Stomach (tissue), 9 donors: ENCODE results near the gene ALKAL2. TPM values are rescaled to one million over a fixed set of nuclear protein-coding genes. Genes with fewer than 3 reads are reported as not detected.
"Not testable (repeated sequence)": the region's sequence is repeated elsewhere in the genome, so short reads cannot be mapped to it uniquely, and the experiment has no call there.

Source experiments
- DNase-seq, 2 donors: peaks; one replicate each; pipeline versions ENCODE4 v3.0.0 to v3.0.0-alpha.2; 2013 to 2019
- H3K27ac ChIP-seq, 5 donors: fragments of 200-600 bp in 4 of 5; sonication (generic) in 4 of 5; one replicate each; pipeline ENCODE4 v1.5.1; 2013 to 2019; ENCODE audit warnings: mild to moderate bottlenecking in 1 of 5, moderate library complexity in 1 of 5
- H3K27me3 ChIP-seq, 3 donors: fragments of 200-600 bp; sonication (generic); one replicate each; pipeline ENCODE4 v1.5.1; 2017 to 2019; ENCODE audit warnings: mixed run types in 1 of 3
- H3K36me3 ChIP-seq, 4 donors: fragments of 200-600 bp; sonication (generic); 1 replicate in 3 of 4; 2 replicates in 1 of 4; pipeline ENCODE4 v1.5.1; 2016 to 2019
- H3K4me1 ChIP-seq, 4 donors: fragments of 200-600 bp; sonication (generic); one replicate each; pipeline ENCODE4 v1.5.1; 2016 to 2019
- H3K4me3 ChIP-seq, 4 donors: fragments of 200-600 bp; sonication (generic) in 3 of 4; one replicate each; pipeline ENCODE4 v1.5.1; 2016 to 2019; ENCODE audit warnings: mild to moderate bottlenecking in 1 of 4
- H3K9me3 ChIP-seq, 4 donors: fragments of 200-600 bp; sonication (generic); one replicate each; pipeline ENCODE4 v1.5.1; 2016 to 2019
- EP300 ChIP-seq: sonication (generic); formaldehyde crosslinking; IDR thresholded peaks from one replicate; pipeline ENCODE4 v1.6.1; 2017; ENCODE audit warnings: antibody characterized with exemption
- POLR2A ChIP-seq, 4 donors: fragments of 450-650 bp; IDR thresholded peaks; one replicate each; pipeline ENCODE4 v1.6.1; 2016; ENCODE audit warnings: antibody characterized with exemption in 4 of 4, control low read depth in 2 of 4, mild to moderate bottlenecking in 1 of 4, moderate library complexity in 1 of 4
- POLR2AphosphoS5 ChIP-seq, 3 donors: sonication (generic); formaldehyde crosslinking; IDR thresholded peaks; one replicate each; pipeline ENCODE4 v1.6.1; 2016; ENCODE audit warnings: antibody characterized with exemption in 3 of 3
- WGBS, 5 donors: extraction: QIAGEN DNeasy Blood & Tissue Kit in 3 of 5; methylation state at CpG; one replicate each; pipeline versions ENCODE4 v1.1.5 to v1.1.7; 2013 to 2018; 5-methylcytosine and 5-hydroxymethylcytosine counted together
- intact Hi-C: fragments of 100-400 bp; cut with DNase I; formaldehyde crosslinking; loops from one replicate; pipeline ENCODE4 v1.15.1; 2023; ENCODE audit warnings: low total_unique reads
- polyA plus RNA-seq, 3 donors: library from polyadenylated mRNA; stranded (reverse); fragments of 200-250 nt; gene quantifications; one replicate each; pipeline ENCODE4 v1.2.3, GENCODE V29; 2013
- total RNA-seq, 5 donors: library from RNA; depleted of rRNA; stranded (reverse); fragments of >200 nt; gene quantifications; one replicate each; pipeline versions ENCODE4 v1.1.0 to v1.2.3, GENCODE V29; 2014 to 2016
- TF ChIP-seq, protein P1 (sequence below), 7 experiments: fragments of 450-650 bp in 4 of 7; fragments of 200-600 bp in 3 of 7; sonication (generic) in 3 of 7; IDR thresholded peaks; one replicate each; pipeline ENCODE4 v1.5.1; 2016 to 2019; ENCODE audit warnings: antibody characterized with exemption in 7 of 7, control low read depth in 2 of 7, mild to moderate bottlenecking in 1 of 7
- donor health status: healthy with polysubstance abuse.
- donor health status: Bipolar disorder and iron deficiency.
- donor health status: healthy.

Gene ALKAL2
- total and polyA plus RNA-seq, 8 donors: 0.45 to 29.8 (median 10.5) TPM

DNA sequence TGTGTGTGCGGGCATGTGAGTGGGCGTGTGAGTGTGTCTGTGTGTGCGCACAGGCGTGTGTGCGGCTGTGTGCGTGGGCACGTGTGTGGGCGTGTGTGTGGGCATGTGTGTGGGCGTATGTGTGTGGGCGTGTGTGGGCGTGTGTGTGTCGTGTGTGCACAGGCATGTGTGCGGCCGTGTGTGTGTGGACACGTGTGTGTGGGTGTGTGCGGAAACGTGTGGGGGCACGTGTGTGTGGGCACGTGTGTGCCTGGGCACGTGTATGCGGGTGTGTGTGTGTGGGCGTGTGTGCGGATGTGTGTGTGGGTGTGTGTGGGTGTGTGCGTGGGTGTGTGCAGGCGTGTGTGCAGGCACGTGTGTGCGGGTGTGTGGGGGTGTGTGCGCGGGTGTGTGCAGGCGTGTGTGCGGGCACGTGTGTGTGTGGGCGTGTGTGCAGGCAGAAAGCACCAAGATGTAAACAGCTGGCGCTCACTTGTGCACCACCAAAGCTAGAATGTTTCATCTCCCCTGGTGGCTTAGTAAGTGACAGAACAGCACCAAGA is 31.2 kb upstream of the ALKAL2 start:
- intact Hi-C loops: no loop called here
- no peak overlapping the region for H3K4me3 ChIP-seq
- H3K27me3 ChIP-seq: peaks cover 0 to 10% (median 5%) of the 10 kb centered on the region in 3 donors
- no peaks in the 10 kb centered on the region for H3K9me3 ChIP-seq
- WGBS, 5 donors: 85 to 94% (median 91%) methylated on average over 33 to 34 of the region's 34 CpGs
- H3K4me1 ChIP-seq: no peaks in the 10 kb centered on the region
- no peak for DNase-seq
- TF ChIP-seq POLR2AphosphoS5 (IDR thresholded peaks at IDR 0.05) (no peak), EP300 (no peak), POLR2A (IDR thresholded peaks at IDR 0.05) (no peak)
- TF ChIP-seq, protein P1, sequence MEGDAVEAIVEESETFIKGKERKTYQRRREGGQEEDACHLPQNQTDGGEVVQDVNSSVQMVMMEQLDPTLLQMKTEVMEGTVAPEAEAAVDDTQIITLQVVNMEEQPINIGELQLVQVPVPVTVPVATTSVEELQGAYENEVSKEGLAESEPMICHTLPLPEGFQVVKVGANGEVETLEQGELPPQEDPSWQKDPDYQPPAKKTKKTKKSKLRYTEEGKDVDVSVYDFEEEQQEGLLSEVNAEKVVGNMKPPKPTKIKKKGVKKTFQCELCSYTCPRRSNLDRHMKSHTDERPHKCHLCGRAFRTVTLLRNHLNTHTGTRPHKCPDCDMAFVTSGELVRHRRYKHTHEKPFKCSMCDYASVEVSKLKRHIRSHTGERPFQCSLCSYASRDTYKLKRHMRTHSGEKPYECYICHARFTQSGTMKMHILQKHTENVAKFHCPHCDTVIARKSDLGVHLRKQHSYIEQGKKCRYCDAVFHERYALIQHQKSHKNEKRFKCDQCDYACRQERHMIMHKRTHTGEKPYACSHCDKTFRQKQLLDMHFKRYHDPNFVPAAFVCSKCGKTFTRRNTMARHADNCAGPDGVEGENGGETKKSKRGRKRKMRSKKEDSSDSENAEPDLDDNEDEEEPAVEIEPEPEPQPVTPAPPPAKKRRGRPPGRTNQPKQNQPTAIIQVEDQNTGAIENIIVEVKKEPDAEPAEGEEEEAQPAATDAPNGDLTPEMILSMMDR (IDR thresholded peaks at IDR 0.05): no peak
- H3K27ac ChIP-seq: no peak overlapping the region
- H3K36me3 ChIP-seq: no peaks in the 10 kb centered on the region

DNA sequence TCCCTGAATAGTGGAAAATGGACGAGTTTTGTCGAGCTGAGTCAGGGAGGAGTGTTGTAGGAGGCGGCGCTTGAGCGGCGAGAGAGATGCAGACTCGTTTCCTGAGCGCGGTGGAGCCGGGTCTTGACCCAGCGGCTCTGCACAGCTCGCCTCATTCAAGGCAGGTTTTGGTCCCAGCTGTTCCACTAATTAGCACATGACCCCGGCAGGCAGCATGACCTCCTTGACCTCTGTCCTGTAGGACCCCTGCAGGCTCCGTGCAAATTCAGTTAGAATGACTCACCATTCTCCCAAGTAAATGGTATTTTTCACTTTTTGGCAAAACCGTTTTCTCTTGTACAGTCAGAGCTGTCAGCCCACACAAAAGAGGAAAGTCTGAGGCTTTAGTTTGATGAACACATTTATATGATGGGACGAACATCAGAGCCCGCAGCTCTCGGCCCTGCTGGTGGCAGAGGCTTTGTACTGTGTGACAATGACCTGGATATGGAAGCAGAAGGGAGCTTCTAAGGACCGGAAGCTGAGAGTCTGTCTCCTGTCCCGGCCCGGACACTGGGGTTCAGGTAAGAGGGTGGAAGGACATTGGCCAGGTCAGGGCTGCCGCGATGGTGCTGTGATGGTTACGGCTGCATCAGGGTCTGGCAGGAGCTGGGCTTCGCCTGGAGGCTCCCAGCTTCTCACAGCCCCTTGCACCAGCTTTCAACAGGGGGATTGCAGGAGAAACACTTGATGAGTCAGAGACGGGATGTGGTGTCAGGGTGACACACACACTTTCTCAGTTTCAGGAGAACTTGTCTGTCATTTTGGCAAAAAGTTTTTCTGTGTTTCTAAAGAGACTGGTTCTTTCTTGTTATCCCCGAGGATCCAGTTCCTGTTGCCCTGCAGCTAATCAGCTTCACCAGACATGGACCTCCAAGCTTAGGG is 29.9 kb upstream of the ALKAL2 start:
- Histone ChIP-seq H3K4me3 (no peak overlapping the region), H3K27ac (no peak overlapping the region)

DNA sequence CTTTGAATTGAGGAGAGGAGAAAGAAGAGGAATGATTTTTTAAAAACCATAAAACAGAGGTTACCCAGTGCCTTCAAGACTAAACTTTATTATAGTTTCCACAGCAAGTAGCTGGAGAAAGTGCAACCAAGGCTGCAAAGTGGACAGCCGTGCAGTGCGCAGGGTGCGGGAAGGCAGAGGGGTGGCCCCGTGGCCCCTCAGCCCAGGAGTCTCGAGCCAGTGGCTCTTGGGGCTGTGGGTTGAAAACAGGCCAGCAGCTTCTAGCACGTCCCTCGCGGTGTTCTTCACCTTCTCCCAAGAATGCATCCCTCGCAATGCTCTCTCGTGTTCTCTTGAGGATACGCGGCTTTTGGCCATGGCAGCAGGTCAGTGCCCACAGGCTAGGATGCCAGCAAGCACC is 28.5 kb upstream of the ALKAL2 start:
- H3K36me3 ChIP-seq: no peaks in the 10 kb centered on the region
- no peaks in the 10 kb centered on the region for H3K4me1 ChIP-seq
- intact Hi-C loops: no loop called here
- 88 to 95% (median 93%) methylated on average over 12 of the region's 12 CpGs for WGBS, 5 donors
- H3K9me3 ChIP-seq: no peaks in the 10 kb centered on the region
- H3K27me3 ChIP-seq: peaks cover 0 to 18% (median 5%) of the 10 kb centered on the region in 3 donors
- no peak overlapping the region for H3K27ac ChIP-seq
- no peak overlapping the region for H3K4me3 ChIP-seq
- DNase-seq: no peak
- TF ChIP-seq POLR2A (IDR thresholded peaks at IDR 0.05) (no peak), EP300 (no peak), POLR2AphosphoS5 (IDR thresholded peaks at IDR 0.05) (no peak)
- TF ChIP-seq, protein P1 (IDR thresholded peaks at IDR 0.05): no peak

More for the DNA sequence above, 29.9 kb upstream of the ALKAL2 start:
- intact Hi-C loops: no loop called here
- WGBS, 5 donors: 63 to 76% (median 68%) methylated on average over 27 of the region's 27 CpGs
- Histone ChIP-seq H3K9me3 (no peaks in the 10 kb centered on the region), H3K36me3 (no peaks in the 10 kb centered on the region), H3K4me1 (no peaks in the 10 kb centered on the region), H3K27me3 (peaks cover 0 to 15% (median 5%) of the 10 kb centered on the region in 3 donors)
- no peak for TF ChIP-seq POLR2AphosphoS5 (IDR thresholded peaks at IDR 0.05)
- TF ChIP-seq, protein P1 (IDR thresholded peaks at IDR 0.05): no peak
- TF ChIP-seq EP300: no peak
- TF ChIP-seq POLR2A (IDR thresholded peaks at IDR 0.05): no peak
- no peak for DNase-seq

DNA sequence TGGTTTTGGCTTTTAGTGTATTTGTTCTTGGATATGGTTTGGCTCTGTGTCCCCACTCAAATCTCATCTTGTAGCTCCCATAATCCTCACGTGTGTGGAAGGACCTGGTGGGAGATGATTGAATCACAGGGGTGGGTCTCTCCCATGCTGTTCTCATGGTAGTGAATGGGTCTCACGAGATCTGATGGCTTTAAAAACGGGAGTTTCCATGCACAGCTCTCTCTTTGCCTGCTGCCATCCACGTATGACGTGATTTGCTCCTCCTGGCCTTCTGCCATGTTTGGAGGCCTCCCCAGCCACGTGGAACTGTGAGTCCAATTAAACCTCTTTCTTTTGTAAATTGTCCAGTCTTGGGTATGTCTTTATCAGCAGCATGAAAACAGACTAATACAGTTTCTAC is 28.0 kb upstream of the ALKAL2 start:
- H3K36me3 ChIP-seq, H3K4me1 ChIP-seq, H3K4me3 ChIP-seq, H3K9me3 ChIP-seq, intact Hi-C loops, H3K27ac ChIP-seq, DNase-seq: not testable (repeated sequence)
- WGBS, 5 donors: 46 to 68% (median 52%) methylated on average over 6 of the region's 6 CpGs
- peaks cover 0 to 22% (median 5%) of the 10 kb centered on the region in 3 donors for H3K27me3 ChIP-seq
